Panc1 (cell line): Measurements from ENCODE around the gene ST8SIA6. TPM values are rescaled to one million over a fixed set of nuclear protein-coding genes. Genes with fewer than 3 reads are reported as not detected.

ENCODE experiments used
- ATAC-seq: fragments of 200-7000 bp; cut with Tn5 transposase; 2 replicates; pipeline ENCODE4 v1.9.1; 2020; ENCODE audit warnings: mild to moderate bottlenecking, moderate library complexity
- BruUV-seq: library from RNA; stranded (reverse); fragments of 400-500 nt; replicated peaks from 2 replicates; lab custom pipeline; 2021; lab: Mats Ljungman, UMichigan
- CTCF ChIA-PET: fragments of 300-600 bp; sonication (Branson Sonifier 250); formaldehyde crosslinking; loops from one replicate; lab custom pipeline; 2022; ENCODE audit warnings: antibody characterized with exemption; lab: Charles Lee
- POLR2A ChIA-PET: fragments of 300-600 bp; sonication (Branson Sonifier 250); formaldehyde crosslinking; loops from one replicate; lab custom pipeline; 2022; ENCODE audit warnings: antibody characterized with exemption; lab: Charles Lee
- DNase-seq: peaks from one replicate; pipeline ENCODE4 v3.0.0-alpha.2; 2010; ENCODE audit warnings: low read depth, low spot score
- H3K27ac ChIP-seq: 2 replicates; pipeline ENCODE4 v1.5.1; 2011; ENCODE audit warnings: mild to moderate bottlenecking, low read length, inconsistent platforms
- H3K27me3 ChIP-seq: fragments of 200-500 bp; sonication (Bioruptor generic); 2 replicates; pipeline ENCODE4 v1.6.0; 2014; ENCODE audit warnings: low read length, inconsistent platforms; ENCODE audit not compliant: control insufficient read depth, insufficient read depth
- H3K36me3 ChIP-seq: fragments of 200-500 bp; sonication (Bioruptor generic); 2 replicates; pipeline ENCODE4 v1.5.1; 2014; ENCODE audit warnings: inconsistent platforms, mild to moderate bottlenecking, low read length, moderate library complexity; ENCODE audit not compliant: control insufficient read depth, insufficient read depth
- H3K4me1 ChIP-seq: 2 replicates; pipeline ENCODE4 v1.5.1; 2011; ENCODE audit warnings: inconsistent platforms, mild to moderate bottlenecking, low read length, moderate library complexity; ENCODE audit not compliant: control insufficient read depth, insufficient read depth
- H3K4me3 ChIP-seq, 2 experiments: 2 replicates each; pipeline ENCODE4 v1.5.1; 2011 to 2012; ENCODE audit warnings: low read depth in 2 of 2, low read length in 2 of 2, mild to moderate bottlenecking in 2 of 2, inconsistent platforms in 1 of 2, moderate library complexity in 1 of 2
- H3K9me3 ChIP-seq: fragments of 200-500 bp; sonication (Bioruptor generic); 2 replicates; pipeline ENCODE4 v1.5.1; 2014; ENCODE audit warnings: low read depth, mild to moderate bottlenecking, inconsistent platforms, low read length, moderate library complexity; ENCODE audit not compliant: control insufficient read depth, insufficient read depth
- POLR2AphosphoS5 ChIP-seq: IDR thresholded peaks from 2 replicates; pipeline ENCODE4 v1.6.1; 2012; ENCODE audit warnings: mild to moderate bottlenecking, low read depth, low read length, moderate library complexity
- REST ChIP-seq, 2 experiments: IDR thresholded peaks; 2 replicates each; pipeline ENCODE4 v1.6.1; 2011 to 2012; ENCODE audit warnings: low read depth in 2 of 2, control low read depth in 1 of 2, low read length in 1 of 2, mild to moderate bottlenecking in 1 of 2, moderate library complexity in 1 of 2; ENCODE audit not compliant: insufficient read depth in 1 of 2
- SIN3A ChIP-seq: IDR thresholded peaks from 2 replicates; pipeline ENCODE4 v1.6.1; 2012; ENCODE audit warnings: low read depth, mild to moderate bottlenecking, low read length, moderate library complexity, borderline replicate concordance; ENCODE audit not compliant: insufficient read depth
- TCF7L2 ChIP-seq: IDR thresholded peaks from 2 replicates; pipeline ENCODE4 v1.6.1; 2011; ENCODE audit warnings: mild to moderate bottlenecking, low read depth, low read length, inconsistent platforms
- in situ Hi-C: cut with HindIII; loops from 2 replicates; pipeline ENCODE4 v1.10.0; 2016; ENCODE audit warnings: low sequenced_read_pairs, low pct_unique_long_range_greater_than_20kb
- intact Hi-C: fragments of 100-400 bp; cut with micrococcal nuclease; formaldehyde crosslinking; loops from one replicate; pipeline ENCODE4 v1.10.0; 2022; ENCODE audit not compliant: unreplicated experiment
- total RNA-seq: library from RNA; stranded (reverse); gene quantifications from one replicate; pipeline ENCODE4 v1.2.1, GENCODE V29; 2021; ENCODE audit not compliant: unreplicated experiment
- TF ChIP-seq, protein P1 (sequence below): fragments of 450-650 bp; IDR thresholded peaks from 2 replicates; pipeline ENCODE4 v1.5.1; 2017; ENCODE audit warnings: mild to moderate bottlenecking

ST8SIA6 gene
- total RNA-seq, 1 experiment from 2014 or later: 0.82 TPM

DNA sequence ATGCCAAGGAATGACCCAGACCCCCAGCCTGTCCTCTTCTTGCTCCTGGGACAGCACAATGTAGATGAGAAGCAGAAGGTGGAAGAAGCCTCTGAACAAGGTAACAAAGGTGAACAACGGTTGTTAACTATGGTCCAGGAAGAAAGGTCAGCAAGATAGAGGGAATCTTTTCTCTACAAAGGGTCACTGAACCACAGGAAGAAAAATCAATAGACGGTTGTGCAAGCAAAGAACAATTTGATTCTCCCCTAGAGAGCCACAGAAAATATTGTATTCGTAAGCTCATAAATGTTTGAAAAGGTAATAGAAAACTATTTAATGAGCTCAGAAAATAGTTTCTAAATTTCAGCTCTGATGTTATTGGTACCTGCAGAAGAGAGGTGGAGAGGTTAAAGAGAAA is 111.3 kb downstream of the ST8SIA6 start:
- H3K36me3 ChIP-seq: no peaks in the 10 kb centered on the region
- DNase-seq (no peak), ATAC-seq (no peak)
- POLR2A ChIA-PET: no interaction called here
- no peak overlapping the region for H3K27ac ChIP-seq
- intact Hi-C loops: no loop called here
- CTCF ChIA-PET: no interaction called here
- H3K9me3 ChIP-seq: 0 out of 2 replicates have a peak, but pooled peaks cover 6% of the 10 kb centered on the region
- no peak overlapping the region for H3K4me3 ChIP-seq
- no peak for TF ChIP-seq TCF7L2
- TF ChIP-seq, protein P1, sequence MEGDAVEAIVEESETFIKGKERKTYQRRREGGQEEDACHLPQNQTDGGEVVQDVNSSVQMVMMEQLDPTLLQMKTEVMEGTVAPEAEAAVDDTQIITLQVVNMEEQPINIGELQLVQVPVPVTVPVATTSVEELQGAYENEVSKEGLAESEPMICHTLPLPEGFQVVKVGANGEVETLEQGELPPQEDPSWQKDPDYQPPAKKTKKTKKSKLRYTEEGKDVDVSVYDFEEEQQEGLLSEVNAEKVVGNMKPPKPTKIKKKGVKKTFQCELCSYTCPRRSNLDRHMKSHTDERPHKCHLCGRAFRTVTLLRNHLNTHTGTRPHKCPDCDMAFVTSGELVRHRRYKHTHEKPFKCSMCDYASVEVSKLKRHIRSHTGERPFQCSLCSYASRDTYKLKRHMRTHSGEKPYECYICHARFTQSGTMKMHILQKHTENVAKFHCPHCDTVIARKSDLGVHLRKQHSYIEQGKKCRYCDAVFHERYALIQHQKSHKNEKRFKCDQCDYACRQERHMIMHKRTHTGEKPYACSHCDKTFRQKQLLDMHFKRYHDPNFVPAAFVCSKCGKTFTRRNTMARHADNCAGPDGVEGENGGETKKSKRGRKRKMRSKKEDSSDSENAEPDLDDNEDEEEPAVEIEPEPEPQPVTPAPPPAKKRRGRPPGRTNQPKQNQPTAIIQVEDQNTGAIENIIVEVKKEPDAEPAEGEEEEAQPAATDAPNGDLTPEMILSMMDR: no peak
- TF ChIP-seq SIN3A: no peak
- no peak for TF ChIP-seq POLR2AphosphoS5
- no peak for TF ChIP-seq REST (IDR thresholded peaks at IDR 0.05; ENCODE audit: insufficient read depth in 1 of 2, low read depth in 2 of 2, low read length in 1 of 2)
- H3K27me3 ChIP-seq: no peaks in the 10 kb centered on the region
- H3K4me1 ChIP-seq: no peaks in the 10 kb centered on the region
- no TSS peak for BruUV-seq
- in situ Hi-C loops: no loop called here

GRCh38 chr10:17340144-17340829 is 114.1 kb downstream of the ST8SIA6 start:
- Histone ChIP-seq H3K27ac (no peak overlapping the region), H3K27me3 (no peaks in the 10 kb centered on the region), H3K4me3 (no peak overlapping the region), H3K4me1 (no peaks in the 10 kb centered on the region), H3K36me3 (no peaks in the 10 kb centered on the region), H3K9me3 (0 out of 2 replicates have a peak, but pooled peaks cover 6% of the 10 kb centered on the region)
- intact Hi-C loops: no loop called here
- DNase-seq (no peak), ATAC-seq (no peak)
- CTCF ChIA-PET: no interaction called here
- POLR2A ChIA-PET: no interaction called here
- BruUV-seq: no TSS peak
- TF ChIP-seq TCF7L2: no peak
- no peak for TF ChIP-seq SIN3A
- no peak for TF ChIP-seq REST (IDR thresholded peaks at IDR 0.05; ENCODE audit: insufficient read depth in 1 of 2, low read depth in 2 of 2, low read length in 1 of 2)
- in situ Hi-C loops: no loop called here
